Myocyte (in vitro differentiated cells): ENCODE measurements around the gene KIF21A. TPM values are rescaled to one million over a fixed set of nuclear protein-coding genes. Genes with fewer than 3 reads are reported as not detected.
A peak's percentile ranks its signal among the peaks of the same experiment; 100 is the strongest.

Experiments
- DNase-seq: peaks from one replicate; pipeline ENCODE4 v3.0.0-alpha.2; 2012; ENCODE audit warnings: low read depth
- total RNA-seq: library from RNA; depleted of rRNA; stranded (reverse); fragments of >200 nt; gene quantifications from 2 replicates; pipeline ENCODE4 v1.2.3, GENCODE V29; 2014

KIF21A gene
- total RNA-seq, 1 donor from 2014 or later: 7.7 TPM

GRCh38 chr12:39278426-39278825, 164.5 kb downstream of the KIF21A start:
- DNase-seq: no peak

- DNase-seq: no peak
Observed at GRCh38 chr12:39277416-39277815, 165.5 kb downstream of the KIF21A start.

DNA sequence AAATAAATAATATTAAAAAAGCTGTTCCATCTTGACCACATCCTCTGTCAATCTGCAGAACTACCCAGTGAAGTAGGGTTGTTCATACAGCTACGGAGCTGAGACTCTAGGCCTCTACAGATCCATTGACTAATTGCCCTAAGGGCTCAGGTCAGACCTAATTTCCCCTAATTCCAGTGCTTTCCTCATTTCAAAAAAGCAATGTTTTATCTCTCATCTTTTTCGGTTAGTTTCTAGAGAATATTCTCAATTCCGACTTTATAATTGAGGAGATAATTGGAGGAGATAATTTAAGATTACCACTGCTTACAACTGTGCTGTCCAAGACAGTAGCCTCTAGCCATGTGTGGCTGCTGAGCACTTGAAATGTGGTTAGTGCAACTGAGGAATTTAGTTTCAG, 167.1 kb downstream of the KIF21A start:
- DNase-seq: no peak

- peak; percentile 33 for DNase-seq
Observed at GRCh38 chr12:39272871-39273655, 169.9 kb downstream of the KIF21A start.

- no peak for DNase-seq
Observed at GRCh38 chr12:39269492-39269891, 173.4 kb downstream of the KIF21A start.

GRCh38 chr12:39267886-39268285, 175.0 kb downstream of the KIF21A start:
- DNase-seq: no peak

GRCh38 chr12:39252628-39253027, 190.3 kb downstream of the KIF21A start:
- no peak for DNase-seq

Other genes starting within 250 kb of the KIF21A start
- 0.26 and 0.45 TPM in 2 replicates for gene ABCD2, start 176.7 kb upstream of the KIF21A start, total RNA-seq